ENCODE results near the gene FANCG. TPM values are rescaled to one million over a fixed set of nuclear protein-coding genes. Genes with fewer than 3 reads are reported as not detected.
A peak's percentile ranks its signal among the peaks of the same experiment; 100 is the strongest.

FANCG gene
- total RNA-seq (ENCODE audit: low replicate concordance), result 16.2 and 32.2 TPM in 2 replicates

DNA sequence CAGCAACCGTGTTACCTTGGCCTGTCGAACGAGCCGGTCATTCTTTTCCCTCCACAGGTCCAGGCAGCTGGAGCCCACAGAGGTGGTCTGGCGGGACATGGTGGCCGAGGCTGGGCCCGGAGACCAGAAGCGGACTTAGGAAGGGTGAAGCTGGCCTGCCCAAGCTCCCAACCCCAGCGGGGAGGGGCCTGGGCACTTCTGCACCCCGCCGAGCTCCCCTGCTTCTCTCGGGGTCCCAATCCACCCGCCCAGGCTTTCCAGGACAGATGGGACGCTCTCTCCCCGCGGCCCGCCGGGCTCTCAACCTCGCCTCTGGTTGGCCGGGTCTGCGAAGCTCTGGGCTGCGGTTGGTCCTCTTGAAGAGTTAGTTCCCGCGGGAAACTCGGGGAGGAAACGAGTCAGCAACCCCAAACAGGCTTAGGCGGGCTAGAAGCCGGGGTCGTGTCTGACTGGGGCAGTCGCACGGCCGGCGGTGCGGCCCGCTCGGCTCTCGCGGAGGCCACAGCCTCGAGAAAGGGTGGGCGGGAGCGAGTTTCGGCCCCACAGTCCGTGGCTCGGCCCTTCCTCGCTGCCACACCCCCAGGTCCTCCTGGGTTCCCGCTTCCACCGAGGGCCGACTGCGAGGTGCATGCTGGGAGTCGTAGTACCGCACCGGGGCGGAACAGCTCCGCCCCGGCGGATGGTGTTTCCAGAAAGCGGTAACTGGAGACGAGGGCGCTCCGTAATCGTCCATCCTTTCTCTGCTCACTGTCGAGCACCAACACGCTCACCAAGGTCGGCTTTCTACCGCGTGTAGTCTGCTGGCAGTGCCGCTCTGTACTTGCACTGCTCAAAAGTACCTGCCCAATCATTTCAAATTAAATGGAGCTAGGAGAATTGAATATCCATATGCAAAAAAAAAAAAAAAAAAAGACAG, at the start of gene FANCG:
FANCG (minus strand) TSS at position 517 of the 916 bp plus-strand sequence; CDS start at position 99, 418 bp downstream.
- TF ChIP-seq CTCF (IDR thresholded peaks at IDR 0.05; ENCODE audit: insufficient read depth, low read length), result no peak
- DNase-seq (ENCODE audit: low read depth), result peak; percentile 88
- peak within 1 kb of the TSS; percentile 84 for H3K4me3 ChIP-seq (ENCODE audit: low read depth, low read length)

DNA sequence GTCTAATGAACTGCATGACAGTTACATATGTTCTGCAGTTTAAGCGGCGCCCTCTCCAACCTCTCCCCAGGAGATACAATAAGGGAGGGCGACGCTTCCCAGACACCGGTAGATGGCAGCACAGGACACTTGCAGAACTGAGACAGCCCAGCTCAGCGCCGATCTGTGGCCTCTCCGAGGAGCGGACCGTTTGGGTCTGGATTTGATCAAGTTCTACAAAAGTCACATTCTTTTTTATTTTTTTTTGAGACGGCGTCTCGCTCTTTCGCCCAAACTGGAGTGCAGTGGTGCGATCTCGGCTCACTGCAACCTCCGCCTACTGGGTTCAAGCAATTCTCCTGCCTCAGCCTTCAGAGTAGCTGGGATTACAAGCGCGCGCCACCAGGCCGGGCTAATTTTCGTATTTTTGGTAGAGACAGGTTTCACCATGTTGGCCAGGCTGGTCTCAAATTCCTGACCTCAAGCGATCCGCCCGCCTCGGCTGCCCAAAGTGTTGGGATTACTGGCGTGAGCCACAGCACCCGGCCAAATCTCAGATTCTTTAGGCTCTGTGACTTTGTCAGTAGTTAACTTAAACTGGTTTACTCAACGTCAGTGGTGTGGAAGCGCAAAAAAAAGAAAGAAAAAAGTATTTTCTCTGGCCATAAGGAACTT, 37.3 kb upstream of the FANCG start:
- H3K4me3 ChIP-seq (ENCODE audit: low read depth, low read length), result peak overlapping the region; percentile 99
- DNase-seq (ENCODE audit: low read depth), result peak; percentile 97
- peak; percentile 97 for TF ChIP-seq CTCF (IDR thresholded peaks at IDR 0.05; ENCODE audit: insufficient read depth, low read length)

GRCh38 chr9:35116539-35116897, 36.8 kb upstream of the FANCG start:
- no peak for DNase-seq (ENCODE audit: low read depth)
- TF ChIP-seq CTCF (IDR thresholded peaks at IDR 0.05; ENCODE audit: insufficient read depth, low read length), result no peak
- H3K4me3 ChIP-seq (ENCODE audit: low read depth, low read length), result peak overlapping the region; percentile 99

DNA sequence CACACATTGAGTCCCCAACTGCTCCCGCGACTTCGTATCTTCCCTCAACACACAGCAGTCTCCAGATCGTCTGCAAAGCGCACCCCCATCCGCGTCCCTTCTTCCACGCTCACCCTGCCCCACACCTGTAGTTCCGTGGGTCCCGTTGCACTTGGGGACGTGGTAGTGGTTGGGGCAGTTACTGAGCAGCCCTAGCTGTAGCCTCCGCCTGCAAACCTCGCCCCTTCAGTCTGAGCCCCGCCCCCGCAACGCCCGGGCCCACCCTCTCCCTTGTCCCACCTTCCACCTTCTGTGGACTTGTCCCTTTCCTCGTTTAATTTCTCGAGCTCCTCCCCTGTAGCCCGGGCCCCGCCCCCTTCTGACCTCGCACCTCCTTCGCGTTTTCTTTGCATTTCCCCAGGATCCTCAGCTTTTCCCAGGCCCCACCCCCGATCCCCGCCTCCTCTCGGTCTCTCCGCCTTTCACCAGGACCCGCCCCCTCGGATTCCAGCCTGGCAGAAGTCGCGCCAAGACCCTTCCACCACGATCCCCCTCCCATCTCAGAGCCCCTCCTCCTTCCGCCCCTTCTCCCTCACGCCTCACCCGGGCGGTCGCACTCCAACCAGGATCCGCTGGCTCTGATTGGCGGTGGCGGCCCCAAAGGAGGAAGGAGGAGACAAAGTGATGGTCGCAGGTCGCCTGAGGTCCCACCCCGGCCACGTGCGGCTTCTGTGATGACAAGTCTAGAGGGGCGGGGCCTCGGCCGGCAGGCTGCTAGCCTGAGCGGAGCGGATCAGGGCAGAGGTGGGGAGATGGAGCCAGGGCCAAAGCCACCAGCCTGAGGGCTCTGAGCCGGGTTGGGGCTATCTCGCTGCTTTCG, 36.2 kb upstream of the FANCG start, which contains the start of gene ATOSB:
ATOSB (minus strand) TSS at position 183 of the 859 bp plus-strand sequence. CDS start 7,588 bp downstream, outside the sequence.
- no peak for TF ChIP-seq CTCF (IDR thresholded peaks at IDR 0.05; ENCODE audit: insufficient read depth, low read length)

DNA sequence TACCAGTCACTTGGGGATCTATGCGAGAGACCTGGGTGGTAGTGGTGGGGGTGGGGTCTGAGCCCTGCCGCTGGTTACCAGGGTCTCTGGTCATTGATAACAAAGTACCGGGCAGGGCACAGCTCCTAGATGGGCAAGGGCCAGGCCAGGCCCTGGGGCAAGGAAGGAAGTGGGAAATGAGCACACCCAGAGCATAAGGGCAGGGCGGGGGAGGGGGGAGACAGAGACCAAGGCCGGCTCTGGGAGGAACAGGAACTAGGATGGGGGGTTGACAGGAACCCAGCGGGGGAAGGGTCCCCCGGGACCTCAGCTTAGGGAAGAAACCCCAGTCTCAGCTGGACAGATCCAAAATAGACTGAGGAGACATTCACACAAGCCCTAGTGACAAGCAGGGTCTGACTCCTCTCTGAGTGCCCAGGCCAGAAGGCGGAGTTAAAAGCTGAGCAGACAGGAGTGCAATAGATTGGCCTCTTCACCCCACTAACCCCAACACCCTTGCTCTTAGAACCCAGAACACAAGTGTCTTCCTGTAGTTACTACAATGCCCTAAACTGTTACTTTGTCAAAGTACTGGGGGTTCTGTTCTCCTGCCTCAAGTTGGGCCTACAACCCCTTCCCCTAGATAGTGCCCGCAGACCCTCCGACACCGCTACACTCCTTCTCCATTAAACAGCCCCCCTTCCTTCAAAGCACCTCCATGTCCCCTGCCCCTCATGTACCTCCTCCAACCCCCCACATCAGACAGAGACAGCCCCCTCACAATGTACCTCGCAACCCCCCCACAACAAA, 35.3 kb upstream of the FANCG start:
- TF ChIP-seq CTCF (IDR thresholded peaks at IDR 0.05; ENCODE audit: insufficient read depth, low read length), result no peak
- DNase-seq (ENCODE audit: low read depth), result peak; percentile 35
- peak overlapping the region; percentile 99 for H3K4me3 ChIP-seq (ENCODE audit: low read depth, low read length)

More for the DNA sequence above, 36.2 kb upstream of the FANCG start, which contains the start of gene ATOSB:
- peak within 1 kb of the TSS; percentile 99 for H3K4me3 ChIP-seq (ENCODE audit: low read depth, low read length)
- peak; percentile 96 for DNase-seq (ENCODE audit: low read depth)

All from fibroblast of the aortic adventitia (primary cell).